HUDEP-2 (cell line): Measurements from ENCODE around the gene ARHGDIA.
A peak's percentile ranks its signal among the peaks of the same experiment; 100 is the strongest.

ENCODE experiments used
- DNase-seq, 76 experiments: peaks; one replicate each; lab custom pipeline; 2025; ENCODE audit not compliant: unreplicated experiment in 76 of 76; lab: John Stamatoyannopoulos, UW

ARHGDIA gene

DNA sequence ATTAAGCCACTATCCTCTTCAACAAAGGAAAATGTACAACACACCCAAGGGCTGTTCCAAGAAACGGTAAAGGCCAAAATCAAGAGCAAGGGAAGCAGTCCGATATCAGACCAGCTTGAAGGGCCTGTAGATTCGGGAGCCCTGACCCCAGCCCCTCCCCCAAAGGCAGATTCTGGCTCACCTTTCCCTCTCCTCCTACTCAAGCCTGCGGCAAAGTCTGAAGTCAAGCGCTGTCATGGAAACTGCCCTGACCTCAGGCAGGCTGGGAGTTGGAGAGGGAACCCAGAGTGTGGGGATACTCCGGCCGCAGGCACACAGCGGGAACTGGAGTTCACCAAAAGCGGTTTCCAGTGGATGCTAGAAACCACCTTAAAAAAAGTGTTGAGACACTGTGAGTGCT, 18.5 kb upstream of the ARHGDIA start:
- DNase-seq = no peak

DNA sequence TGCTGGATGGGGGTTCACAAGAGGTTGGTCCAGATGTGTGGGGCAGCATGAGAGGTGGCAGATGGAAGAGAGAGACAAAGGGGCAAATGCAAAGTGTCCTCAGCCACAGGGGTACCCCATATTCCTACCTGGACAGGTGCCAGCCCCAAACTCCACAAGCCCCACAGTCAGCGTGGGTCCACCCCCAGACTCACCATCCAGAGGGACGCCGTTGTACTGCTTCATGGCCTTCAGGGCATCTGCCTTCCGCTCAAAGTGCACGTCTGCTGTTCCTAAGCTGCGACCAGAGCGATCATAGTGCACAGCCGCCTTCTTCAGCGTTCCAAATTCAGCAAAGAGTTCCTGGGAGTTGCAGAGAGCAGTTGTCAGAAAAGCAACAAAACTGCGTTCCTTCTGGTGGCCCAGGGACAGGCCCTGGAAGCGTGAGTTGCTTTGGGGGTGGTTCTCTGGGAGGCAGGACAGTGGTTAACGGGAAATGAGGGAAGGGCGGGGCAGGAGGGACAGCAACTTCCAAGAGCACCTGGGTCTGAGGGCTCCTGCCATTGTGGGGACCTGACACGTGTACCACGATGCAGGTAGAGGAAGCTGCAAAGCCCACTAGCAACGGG, 18.0 kb upstream of the ARHGDIA start:
- no peak for DNase-seq

- no peak for DNase-seq
Measured at GRCh38 chr17:81888105-81888987, 17.2 kb upstream of the ARHGDIA start.

DNA sequence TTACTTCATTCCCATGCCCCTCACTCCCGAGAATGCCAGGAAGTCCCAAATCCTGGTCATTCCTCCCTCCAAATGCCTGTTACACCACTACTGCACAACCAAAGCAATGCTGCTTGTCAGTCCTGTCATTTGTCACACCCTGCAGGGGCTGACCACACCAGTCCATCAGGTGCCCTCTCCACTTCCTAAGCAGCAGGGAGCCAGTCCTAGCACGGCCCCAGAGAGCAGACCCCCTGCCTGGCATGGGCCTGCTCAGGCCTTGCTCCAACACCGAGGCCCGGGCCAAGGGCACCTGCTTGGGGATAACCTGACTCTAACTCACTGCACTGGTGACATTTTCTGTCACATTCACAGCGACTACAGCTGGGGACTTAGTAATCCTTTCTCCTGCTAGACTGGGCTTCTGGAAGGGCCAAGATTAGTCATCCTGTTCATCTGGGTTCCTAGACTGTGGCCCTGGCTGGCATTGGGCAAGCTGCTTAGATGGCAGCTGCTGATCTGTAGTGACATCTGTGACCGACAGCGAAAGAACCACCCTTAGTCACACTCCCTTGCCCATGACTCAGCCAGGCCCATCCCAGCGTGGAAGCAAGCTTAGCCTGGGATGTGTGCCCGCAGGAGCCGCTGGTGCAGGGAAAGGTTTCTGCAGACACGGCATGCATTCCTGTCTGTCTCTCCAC, 14.9 kb upstream of the ARHGDIA start:
- DNase-seq = peak in 71 of 76 experiments; percentile 22 to 89 (median 76)

GRCh38 chr17:81885454-81885853, 14.3 kb upstream of the ARHGDIA start:
- DNase-seq = no peak

DNA sequence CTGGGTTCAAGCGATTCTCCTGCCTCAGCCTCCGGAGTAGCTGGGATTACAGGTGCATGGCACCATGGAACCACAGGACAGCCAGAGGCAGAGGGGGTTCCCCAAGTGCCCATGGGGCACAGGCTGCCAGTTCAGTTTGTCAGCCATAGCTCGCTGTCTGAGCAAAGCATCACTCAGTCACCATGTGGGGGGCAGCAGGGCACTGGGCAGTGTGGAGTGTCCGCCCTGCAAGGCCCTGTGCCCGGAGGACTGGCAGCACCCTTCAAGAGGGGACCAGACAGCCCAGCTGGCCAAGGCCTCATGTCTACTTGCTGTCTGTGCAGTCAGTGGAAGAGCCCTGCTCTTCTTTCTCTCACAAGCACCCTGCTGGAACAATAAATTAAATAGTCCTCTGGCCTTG, 13.8 kb upstream of the ARHGDIA start:
- DNase-seq = no peak

DNA sequence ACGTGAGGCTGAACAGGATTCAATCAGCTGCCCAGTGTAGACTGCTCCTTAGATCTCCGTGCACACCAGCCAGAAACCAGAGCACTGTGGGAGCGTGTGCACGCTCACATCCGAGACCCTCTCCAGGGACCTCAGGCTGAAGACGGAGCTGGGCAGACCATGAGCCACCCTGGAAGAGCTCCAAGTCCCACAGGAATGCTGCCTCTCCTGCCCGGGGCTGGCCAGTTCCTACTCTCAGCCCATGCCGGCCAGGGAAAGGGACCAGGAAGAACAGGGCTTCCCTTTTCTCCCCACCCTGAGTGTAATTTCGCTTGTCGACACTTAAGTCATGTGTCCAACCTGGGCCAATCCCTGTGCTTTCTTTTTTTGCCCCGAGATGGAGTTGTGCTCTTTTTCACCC, 13.4 kb upstream of the ARHGDIA start:
- no peak for DNase-seq

DNA sequence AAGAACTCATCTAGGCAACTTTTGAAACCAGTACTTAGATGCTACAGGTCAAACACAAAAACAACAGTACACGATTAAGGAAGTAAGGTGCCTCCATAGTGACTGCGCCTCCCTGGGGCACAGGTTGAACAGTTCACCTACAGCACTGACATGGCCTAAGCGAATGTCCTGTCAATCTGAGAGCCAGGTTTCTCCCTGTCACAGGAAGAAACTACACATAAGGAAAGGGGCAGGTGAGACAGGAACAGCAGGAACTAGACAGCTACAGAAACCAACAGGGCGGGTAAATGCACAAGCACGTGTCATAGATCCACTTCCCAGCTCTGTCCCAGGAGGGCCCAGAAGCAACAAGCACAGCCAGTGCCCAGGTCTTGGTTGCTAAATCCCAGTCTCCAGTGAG, 8.0 kb upstream of the ARHGDIA start:
- no peak for DNase-seq

- DNase-seq = no peak
Measured at GRCh38 chr17:81878294-81878693, 7.2 kb upstream of the ARHGDIA start.

DNA sequence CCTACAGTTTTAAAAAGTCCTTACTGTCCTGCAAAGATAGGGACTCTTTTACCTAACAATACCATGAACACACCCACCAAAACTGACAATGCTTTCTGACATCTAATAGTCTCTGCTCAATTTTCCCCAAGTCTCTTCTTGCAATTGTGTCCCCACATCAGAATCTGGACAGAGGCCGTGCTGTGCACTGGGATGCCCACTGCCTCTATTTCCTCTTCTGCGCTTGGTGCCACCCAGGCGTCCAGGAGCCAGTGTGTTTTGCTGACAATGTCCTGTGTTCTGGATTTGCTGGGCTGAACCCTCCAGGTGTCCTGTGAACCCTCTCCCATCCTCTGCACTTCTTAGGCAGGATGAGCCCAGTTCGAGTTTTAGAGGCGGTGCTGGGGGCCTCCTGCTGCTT, 6.4 kb upstream of the ARHGDIA start:
- no peak for DNase-seq

DNA sequence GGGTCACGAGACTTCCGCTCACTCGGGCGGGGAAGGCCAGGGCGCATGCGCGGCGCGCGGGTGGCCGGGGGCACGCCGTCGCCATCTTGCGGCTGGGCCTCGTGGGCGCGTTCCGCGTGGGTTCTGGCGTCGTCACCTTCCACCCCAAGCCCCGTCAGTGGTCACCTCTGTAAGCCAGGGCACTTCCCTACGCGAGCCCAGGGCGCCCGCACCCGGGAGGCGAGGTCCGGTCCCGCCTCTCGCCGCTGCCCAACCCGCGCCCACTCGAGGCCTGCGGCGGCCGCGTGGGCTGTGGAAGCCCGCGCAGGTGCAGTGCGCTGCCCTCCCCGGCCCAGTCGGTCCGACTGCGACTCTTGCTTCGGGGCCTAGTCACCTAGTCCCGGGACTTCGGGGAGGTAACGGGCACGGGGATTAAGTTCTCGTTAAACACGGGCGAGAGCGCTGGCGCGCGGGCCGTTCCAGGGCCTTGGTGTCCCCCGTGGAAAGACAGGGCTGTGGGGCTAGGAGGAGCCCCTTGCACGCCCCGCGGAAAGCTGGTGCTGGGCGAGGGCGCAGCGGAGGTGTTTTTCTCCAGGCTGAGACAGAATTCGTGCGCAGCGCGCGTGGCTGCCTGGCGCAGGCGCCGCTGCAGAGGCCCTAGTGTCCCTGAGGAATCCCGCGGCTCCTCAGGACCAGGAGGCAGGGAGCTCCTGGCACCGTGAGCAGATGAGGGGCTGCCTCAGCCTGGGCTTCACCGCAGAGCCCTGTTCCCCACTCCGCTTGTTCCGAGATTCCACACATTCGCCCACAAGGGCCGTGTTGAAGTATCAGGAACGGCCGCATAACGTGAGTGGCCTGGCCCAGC, 472 bp upstream of the ARHGDIA start:
- peak in 73 of 76 experiments; percentile 17 to 95 (median 84) for DNase-seq

GRCh38 chr17:81870131-81870980, 781 bp downstream of the ARHGDIA start:
- peak in 5 of 76 experiments; percentile 12 to 45 (median 33) for DNase-seq

GRCh38 chr17:81869221-81870130, 1.7 kb downstream of the ARHGDIA start:
- peak in 12 of 76 experiments; percentile 3 to 32 (median 14) for DNase-seq

DNA sequence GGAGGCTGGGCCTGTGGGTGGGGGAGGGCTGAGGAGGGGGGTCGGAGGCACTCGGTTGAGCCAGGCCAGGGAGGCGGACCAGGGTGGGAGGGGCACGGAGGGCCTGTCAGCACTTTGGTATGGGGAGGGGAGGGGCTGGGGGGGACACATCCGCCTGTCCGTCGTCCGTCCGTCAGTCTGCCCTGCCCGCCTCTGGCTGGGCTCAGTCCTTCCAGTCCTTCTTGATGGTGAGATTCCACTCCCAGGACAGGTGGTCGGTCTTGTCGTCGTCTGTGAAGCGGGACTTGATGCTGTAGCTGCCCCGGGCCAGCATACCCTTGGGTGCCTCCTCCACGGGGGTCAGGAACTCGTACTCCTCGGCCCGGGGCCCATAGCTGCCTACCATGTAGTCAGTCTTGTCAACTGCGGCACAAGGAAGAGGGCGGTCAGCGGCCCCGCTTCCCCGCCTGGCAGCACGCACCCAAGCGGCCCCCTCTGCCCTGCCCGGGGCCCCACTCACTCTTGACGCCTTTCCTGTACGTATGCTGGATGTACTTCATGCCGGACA, 2.4 kb downstream of the ARHGDIA start:
- peak in 2 of 76 experiments; percentile 7 to 20 for DNase-seq

DNA sequence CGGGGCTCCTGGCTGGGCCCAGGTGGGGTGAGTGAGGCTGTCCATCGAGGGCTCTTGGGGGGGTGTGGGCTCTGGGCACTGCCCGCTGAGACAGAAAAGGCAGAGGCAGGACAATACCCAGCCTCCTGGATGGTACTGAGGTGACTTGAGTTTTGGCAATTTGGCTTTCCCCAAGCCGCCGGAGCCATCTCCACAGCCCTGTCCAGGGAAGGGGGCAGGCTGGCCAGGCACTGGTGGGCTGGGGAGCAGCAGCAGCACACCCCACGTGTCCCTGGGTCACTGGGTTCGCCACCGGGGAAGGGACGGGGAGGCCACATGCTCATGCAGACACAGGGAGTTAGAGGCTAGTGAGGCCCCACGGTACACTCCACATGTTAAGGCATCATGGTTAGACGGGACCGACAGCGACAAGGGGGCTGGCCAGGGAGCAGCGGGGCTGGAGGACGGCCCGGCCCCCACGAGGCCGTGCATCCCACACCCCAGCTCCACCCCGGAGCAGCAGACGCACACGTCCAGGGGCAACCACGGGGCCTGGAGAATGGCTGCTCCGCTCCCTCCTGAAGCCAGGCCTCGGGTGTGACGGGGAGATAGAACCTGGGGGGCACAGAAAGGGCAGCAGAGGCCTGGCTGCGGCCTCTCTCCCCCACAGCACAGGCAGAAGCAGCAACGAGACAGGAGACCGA, 3.0 kb downstream of the ARHGDIA start:
- DNase-seq = peak in 5 of 76 experiments; percentile 15 to 52 (median 32)

DNA sequence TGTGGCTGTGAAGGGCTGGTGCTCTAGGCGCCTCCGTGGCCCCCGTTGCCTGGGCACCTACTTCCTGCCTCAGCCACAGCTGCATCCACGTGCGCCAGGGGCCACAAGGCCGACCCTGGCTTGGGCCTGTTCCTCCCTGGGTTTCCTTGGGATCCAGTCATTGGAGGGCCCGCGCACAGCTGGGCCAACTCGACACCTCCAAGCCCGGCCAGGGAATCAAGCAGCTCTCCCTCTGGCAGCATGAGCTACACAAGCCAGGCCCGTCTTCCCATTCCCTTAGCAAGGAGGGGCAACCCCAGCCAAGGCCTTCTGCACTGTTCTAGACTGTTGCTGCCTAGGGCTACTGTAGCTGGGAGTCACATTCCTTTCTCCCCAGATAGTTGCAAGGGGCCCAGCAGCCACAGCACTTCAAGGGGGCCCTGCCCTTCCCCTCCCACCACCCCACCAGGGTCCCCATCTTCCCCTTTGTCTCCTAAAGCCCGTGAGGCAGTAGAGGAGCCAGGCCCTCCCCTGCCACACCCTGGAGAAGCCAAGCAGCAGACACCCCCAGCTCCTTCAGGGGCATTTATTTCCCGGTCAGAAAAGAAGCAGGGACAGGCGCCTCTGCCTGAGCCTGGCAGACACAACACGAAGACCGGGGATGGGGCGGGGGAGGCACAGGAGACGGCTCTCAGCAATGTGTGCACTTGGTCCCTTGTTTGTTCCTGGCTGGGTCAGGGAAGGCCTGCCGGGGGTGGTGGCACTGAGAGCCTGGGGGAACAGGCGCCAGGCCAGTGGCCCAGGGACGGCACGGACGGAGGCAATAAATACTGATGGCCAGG, 3.8 kb downstream of the ARHGDIA start:
- DNase-seq = peak in 21 of 76 experiments; percentile 6 to 62 (median 28)
